ENCODE data around the gene ATAD3A. TPM values are rescaled to one million over a fixed set of nuclear protein-coding genes. Genes with fewer than 3 reads are reported as not detected.

ATAD3A gene
- total RNA-seq = 12.9 TPM

GRCh38 chr1:1511533-1512285 lies at the start of gene ATAD3A:
TSS of gene ATAD3A (plus strand) at chr1:1512162. CDS start at chr1:1512269, 107 bp downstream.

GRCh38 chr1:1471389-1472052 lies 40.4 kb upstream of the ATAD3A start, which contains the start of gene ATAD3B:
TSS of gene ATAD3B (plus strand) at chr1:1471765. CDS start at chr1:1471885, 120 bp downstream.

GRCh38 chr1:1540090-1540817 lies 28.3 kb downstream of the ATAD3A start, which contains the start of gene TMEM240:
TSS of gene TMEM240 (minus strand) at chr1:1540624. CDS start at chr1:1540346, 278 bp downstream.

GRCh38 chr1:1574721-1575537 lies 63.0 kb downstream of the ATAD3A start, which contains the start of gene SSU72:
TSS of gene SSU72 (minus strand) at chr1:1574863. CDS start at chr1:1574557, 306 bp downstream.

Other genes with a start within 250 kb of the ATAD3A start
- gene UBE2J2, start 238.3 kb upstream of the ATAD3A start, total RNA-seq = 42.2 TPM
- 2.5 TPM for gene SCNN1D, start 231.7 kb upstream of the ATAD3A start, total RNA-seq
- gene ACAP3, start 204.2 kb upstream of the ATAD3A start, total RNA-seq = 61.6 TPM
- 15.2 TPM for gene PUSL1, start 203.6 kb upstream of the ATAD3A start, total RNA-seq
- gene INTS11, start 187.5 kb upstream of the ATAD3A start, total RNA-seq = 37.8 TPM
- 13.8 TPM for gene CPTP, start 187.4 kb upstream of the ATAD3A start, total RNA-seq
- 0.23 TPM for gene TAS1R3, start 180.9 kb upstream of the ATAD3A start, total RNA-seq
- gene DVL1, start 162.7 kb upstream of the ATAD3A start, total RNA-seq = 58.6 TPM
- gene MXRA8, start 153.6 kb upstream of the ATAD3A start, total RNA-seq = 11.5 TPM
- 39.2 TPM for gene AURKAIP1, start 137.0 kb upstream of the ATAD3A start, total RNA-seq
- 107 TPM for gene CCNL2, start 112.8 kb upstream of the ATAD3A start, total RNA-seq
- 65.0 TPM for gene MRPL20, start 104.9 kb upstream of the ATAD3A start, total RNA-seq
- 1.6 TPM for gene ANKRD65, start 90.9 kb upstream of the ATAD3A start, total RNA-seq
- gene VWA1, start 76.5 kb upstream of the ATAD3A start, total RNA-seq = 5.3 TPM
- not detected for gene ATAD3C, start 62.5 kb upstream of the ATAD3A start, total RNA-seq
- gene ATAD3B, start 40.4 kb upstream of the ATAD3A start, total RNA-seq = 9.9 TPM
- gene TMEM240, start 28.5 kb downstream of the ATAD3A start, total RNA-seq = 14.5 TPM
- gene SSU72, start 62.7 kb downstream of the ATAD3A start, total RNA-seq = 51.7 TPM
- gene FNDC10, start 88.0 kb downstream of the ATAD3A start, total RNA-seq = 8.3 TPM
- gene MIB2, start 103.3 kb downstream of the ATAD3A start, total RNA-seq = 48.0 TPM
- gene MMP23B, start 120.0 kb downstream of the ATAD3A start, total RNA-seq = 0.92 TPM
- gene CDK11B, start 146.8 kb downstream of the ATAD3A start, total RNA-seq = 10.8 TPM
- 65.7 TPM for gene SLC35E2B, start 180.6 kb downstream of the ATAD3A start, total RNA-seq
- 20.1 TPM for gene CDK11A, start 212.2 kb downstream of the ATAD3A start, total RNA-seq

Measured in diencephalon (tissue), 1 donor.